Measurements from ENCODE around the gene INSC. TPM values are rescaled to one million over a fixed set of nuclear protein-coding genes. Genes with fewer than 3 reads are reported as not detected.

INSC gene
- total and polyA plus RNA-seq, 9 of the 15 experiments (the other 6 are each of a cell fraction or from before 2014, with no cell fraction given): not detected

GRCh38 chr11:15074206-15075161 lies 40.2 kb upstream of the INSC start (continued):
- TF ChIP-seq ZNF277 (CRISPR knock-in tag; IDR thresholded peaks at IDR 0.05; ENCODE audit: borderline replicate concordance) (no peak), EWSR1 (IDR thresholded peaks at IDR 0.05; ENCODE audit: borderline replicate concordance, low read depth, partially characterized antibody) (no peak), NELFE (IDR thresholded peaks at IDR 0.05; ENCODE audit: insufficient read depth, insufficient read length) (no peak), ZNF143 (CRISPR knock-in tag; IDR thresholded peaks at IDR 0.05) (no peak), NR1H2 (CRISPR knock-in tag; IDR thresholded peaks at IDR 0.05) (no peak), UBTF (IDR thresholded peaks at IDR 0.05; ENCODE audit: borderline replicate concordance in 1 of 2, low read depth in 2 of 2, low read length in 2 of 2) (no peak), ELF2 (CRISPR knock-in tag; IDR thresholded peaks at IDR 0.05) (no peak), SMC3 (conservative IDR thresholded peaks at IDR 0.05; ENCODE audit: insufficient read depth, low read depth, low read length) (peak; percentile 74), RBM39 (optimal IDR thresholded peaks at IDR 0.05; ENCODE audit: low read depth, low read length) (no peak), RUNX1 (IDR thresholded peaks at IDR 0.05; ENCODE audit: low read depth) (no peak), ZNF766 (CRISPR knock-in tag; conservative IDR thresholded peaks at IDR 0.05) (no peak), THRB (CRISPR knock-in tag; conservative IDR thresholded peaks at IDR 0.05) (no peak), ZNF311 (CRISPR knock-in tag; IDR thresholded peaks at IDR 0.05) (no peak)
